Hindlimb muscle (tissue), 1 donor: ENCODE results near the gene FKRP. TPM values are rescaled to one million over a fixed set of nuclear protein-coding genes. Genes with fewer than 3 reads are reported as not detected.

ENCODE experiments used
- DNase-seq: peaks from one replicate; pipeline ENCODE4 v3.0.0-alpha.2; 2013
- polyA plus RNA-seq: library from polyadenylated mRNA; unstranded; fragments of 120-200 nt; gene quantifications from one replicate; pipeline ENCODE4 v1.2.1, GENCODE V29; 2013; ENCODE audit not compliant: insufficient read length

The FKRP gene
- polyA plus RNA-seq, 1 donor: 20.3 TPM

DNA sequence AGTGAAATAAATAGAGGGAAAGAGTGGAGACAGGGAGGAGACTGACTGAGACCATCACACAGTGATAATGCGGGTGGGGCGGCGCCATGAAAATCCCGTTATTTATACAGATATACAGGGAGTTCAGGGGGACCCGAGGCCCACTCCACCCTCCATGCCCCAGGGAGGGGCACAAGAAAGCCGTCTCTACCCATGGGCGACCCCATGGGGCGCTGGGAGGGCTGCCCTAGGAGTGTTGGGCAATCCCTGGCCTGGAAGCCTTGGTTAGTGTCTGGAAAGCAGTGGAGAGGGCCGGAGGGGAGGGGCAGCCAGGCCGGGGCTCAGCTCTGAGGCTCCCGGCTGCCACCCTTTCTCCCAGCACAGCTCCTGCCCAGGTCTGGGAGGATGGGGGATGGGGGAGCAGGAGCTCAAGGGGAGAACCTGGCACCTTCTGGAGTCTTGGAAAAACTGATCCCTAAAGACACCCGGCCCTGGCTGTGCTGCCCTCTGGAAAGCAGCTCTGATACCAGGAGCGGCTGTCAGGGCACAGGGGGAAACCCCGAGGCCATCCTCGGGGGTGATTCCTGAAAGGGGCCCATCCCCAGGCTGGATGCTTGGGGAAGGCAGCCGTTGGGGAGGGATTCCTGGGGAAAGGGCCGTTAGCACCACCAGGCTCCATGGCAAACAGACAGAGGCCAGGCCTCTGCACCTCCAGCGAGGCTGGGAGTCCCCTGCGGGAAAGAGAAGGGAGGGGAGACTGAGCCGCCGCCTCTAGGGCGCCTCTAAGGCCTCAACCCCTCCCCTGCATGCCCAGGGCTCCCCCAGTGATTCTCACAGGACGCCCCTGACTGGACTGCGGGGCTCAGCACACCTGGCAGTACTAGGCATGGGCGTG, 26.0 kb upstream of the FKRP start:
- DNase-seq: no peak

DNA sequence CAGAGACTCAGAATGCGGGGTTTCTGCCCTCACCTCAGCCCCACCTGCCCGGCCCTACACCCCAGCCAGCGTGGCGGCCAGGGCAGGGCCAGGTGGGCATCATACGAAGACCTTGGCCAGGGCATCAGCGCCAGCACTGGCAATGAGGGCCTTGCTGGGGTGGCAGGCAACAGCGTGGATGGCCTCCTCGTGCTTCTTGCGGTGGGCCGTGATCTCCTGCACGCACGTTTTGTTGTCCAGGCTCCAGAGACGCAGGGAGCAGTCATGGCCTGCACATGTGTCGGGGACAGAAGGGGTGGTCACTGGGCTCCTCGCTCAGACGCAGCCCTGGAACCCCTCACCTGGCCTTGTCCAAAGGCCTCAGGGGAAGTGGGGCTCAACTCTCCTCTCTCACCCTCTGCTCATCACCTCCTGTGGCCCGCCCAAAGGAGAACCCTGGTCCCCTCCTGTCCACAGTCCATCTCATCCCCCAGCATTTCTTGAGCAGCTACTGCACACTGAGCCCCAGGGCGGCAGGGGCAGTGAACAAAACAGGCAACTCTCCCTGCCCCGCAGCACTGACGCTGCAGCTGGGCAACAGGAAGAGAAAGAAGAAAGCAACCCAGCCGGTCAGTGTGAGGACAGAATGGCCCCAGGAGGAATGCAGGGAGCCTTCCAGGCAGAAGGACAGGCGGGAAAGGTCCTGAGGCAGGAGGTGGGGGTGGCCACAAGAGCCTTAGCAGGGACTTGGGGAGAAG, 25.2 kb upstream of the FKRP start:
- DNase-seq: no peak

DNA sequence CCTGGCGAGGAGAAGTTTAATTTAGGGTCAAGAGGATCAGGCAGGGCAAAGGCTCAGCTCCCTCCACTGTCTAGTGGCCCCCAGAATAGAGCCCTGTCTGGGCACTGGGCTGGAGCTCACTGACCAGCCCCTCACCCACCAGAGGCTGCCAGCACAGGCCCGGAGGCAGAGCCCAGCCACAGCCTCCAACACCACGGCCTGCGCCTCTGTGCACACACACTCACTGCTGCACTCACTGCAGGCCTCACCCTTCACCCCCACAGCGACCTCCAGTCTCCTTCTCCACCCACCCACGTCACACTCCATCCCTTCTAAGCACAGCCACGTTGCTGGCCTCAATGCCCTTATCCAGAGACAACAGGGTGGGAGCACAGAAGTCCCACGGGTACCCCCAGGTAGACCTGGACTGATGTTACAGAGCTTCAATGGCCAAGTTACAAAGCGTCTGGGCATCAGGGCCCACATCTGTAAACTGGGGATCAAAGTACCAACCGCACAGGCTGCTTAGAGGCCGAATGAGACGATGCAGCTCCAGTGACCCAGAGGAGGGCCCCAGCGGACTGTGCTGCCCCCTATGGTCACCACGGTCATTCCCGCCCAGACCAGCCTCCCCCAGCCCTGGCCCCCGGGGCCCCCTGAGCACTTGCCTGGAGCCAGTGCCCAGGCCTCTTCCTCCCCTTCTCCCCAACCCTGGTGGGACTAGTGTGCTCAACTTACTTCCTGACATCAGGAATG, 24.4 kb upstream of the FKRP start:
- no peak for DNase-seq

DNA sequence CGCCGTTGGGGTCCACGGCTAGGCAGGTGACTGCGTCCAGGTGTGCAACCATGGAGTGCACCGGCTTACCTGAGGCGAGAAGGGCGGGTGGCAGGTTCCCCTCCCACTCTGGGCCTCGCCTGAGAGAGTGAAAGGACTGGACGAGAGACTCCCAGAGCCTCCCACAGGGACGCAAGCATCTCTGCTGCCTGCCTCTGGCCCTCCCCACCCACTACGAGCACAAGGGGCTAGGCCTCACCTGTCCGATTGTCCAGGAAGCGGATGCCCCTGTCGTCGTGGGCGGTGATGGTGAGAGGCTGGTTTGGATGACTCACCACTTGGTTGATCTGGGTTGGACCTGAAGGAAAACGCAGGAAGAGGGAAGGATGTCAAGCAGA, 23.9 kb upstream of the FKRP start:
- no peak for DNase-seq

GRCh38 chr19:46722421-46723022, 23.3 kb upstream of the FKRP start:
- no peak for DNase-seq

GRCh38 chr19:46723023-46723461, 22.8 kb upstream of the FKRP start:
- no peak for DNase-seq

DNA sequence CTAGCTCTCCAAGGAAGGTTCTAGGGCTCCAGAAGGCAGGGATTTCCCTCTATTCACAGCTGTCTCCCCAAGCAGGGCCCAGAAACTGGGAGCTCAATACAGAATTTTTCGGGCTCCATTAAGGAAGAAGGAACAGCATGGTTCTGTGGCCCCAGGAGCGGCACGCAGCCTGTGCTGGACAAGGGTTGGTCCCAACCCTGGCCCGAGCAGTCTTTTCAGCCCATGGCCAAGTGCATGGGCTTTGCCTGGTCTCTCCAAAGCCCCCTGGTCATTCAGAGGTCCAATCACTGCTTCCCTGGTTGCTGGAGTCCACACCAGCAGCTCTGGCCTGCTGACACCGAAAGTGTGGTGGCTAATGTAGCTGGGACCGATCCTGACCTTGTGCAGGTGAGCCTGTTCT, 22.4 kb upstream of the FKRP start:
- DNase-seq: no peak

- DNase-seq: no peak
Observed at GRCh38 chr19:46724468-46724867, 21.4 kb upstream of the FKRP start.

DNA sequence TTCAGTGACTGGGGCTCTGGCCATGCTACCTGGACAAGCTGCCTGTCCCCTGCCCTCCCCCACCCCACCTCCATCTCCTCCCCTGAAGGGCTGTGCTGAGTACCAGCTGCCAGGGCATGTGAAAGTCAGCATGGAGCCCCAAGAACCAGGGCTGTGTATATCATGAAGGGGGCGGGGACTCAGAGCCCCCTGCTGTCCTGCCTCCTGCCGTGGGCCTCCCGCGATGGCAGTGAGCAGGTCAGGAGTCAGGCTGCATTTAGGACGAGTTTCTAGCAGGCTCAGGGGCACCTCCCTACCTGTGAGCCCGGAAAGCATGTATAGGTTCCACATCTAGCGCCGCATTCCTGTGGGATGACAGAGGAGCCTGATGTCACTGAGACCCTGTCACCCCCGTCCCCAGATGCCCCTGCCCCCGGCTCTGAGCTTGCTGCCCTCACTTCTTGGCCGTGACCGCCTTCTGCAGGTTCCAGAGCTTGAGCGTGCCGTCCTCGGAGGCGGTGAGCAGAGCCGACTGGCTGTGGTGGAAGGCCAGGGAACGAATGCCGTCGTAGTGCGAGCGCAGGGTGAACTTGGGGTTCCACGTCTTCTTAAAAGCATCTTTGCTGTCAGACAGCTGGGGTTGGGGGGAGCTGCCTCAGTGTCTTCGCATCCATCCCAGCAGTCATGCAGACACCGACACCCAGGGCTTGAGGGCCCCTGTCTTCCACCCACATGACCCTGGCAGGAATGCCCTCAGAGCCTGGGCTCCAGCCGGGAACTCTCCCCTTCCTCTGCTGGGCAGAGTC, 20.6 kb upstream of the FKRP start:
- no peak for DNase-seq

DNA sequence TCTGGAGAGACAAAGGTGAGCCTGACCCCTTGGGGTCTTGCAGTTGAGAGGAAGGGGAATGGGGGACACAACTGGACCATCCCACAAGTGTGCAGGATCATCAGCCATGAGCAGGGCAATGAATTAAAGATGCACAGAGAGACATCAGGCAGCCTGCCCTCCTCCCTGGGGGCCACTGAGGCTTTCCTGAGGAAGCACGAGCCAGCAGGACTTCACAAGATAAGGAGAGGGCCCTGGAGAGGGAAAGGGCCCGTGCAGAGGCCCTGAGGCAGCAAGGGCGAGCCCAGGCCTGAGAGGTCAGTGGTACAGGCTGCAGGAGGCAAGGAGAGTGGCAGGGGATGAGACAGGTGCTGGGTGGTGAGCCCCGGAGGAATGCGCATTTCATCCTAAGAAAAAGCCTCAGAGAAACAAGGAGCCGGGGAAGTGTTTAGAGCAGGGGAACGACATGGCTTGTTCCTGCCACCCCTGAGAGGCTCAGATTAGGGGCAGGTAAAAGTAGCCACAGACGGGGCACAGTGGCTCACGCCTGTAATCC, 19.9 kb upstream of the FKRP start:
- no peak for DNase-seq

- DNase-seq: no peak
Observed at GRCh38 chr19:46726551-46726950, 19.3 kb upstream of the FKRP start.

GRCh38 chr19:46726971-46727501, 18.8 kb upstream of the FKRP start:
- DNase-seq: no peak

DNA sequence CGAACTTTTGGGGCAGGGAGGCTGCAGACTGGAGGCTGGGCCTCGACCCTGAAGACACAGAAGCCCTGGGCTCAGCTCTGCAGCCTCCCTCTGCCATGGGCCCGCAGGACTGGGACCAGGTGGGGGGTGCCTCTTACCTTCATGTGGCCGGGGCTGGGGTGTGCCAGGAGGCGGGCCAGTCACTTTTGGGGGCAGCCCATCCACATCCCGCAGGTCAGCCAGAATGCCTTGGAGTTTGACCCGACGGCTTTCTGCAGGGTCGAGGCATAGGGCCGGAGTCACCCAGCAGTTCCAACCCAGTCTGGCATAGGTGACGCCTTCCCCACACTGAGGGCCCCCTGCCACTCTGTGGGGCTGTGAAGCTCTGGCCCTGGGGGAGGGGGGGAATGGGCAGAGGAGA, 18.1 kb upstream of the FKRP start:
- no peak for DNase-seq

GRCh38 chr19:46728208-46728607, 17.6 kb upstream of the FKRP start:
- no peak for DNase-seq

GRCh38 chr19:46728693-46729339, 17.0 kb upstream of the FKRP start:
- DNase-seq: peak; percentile 73

GRCh38 chr19:46729696-46730095, 16.2 kb upstream of the FKRP start:
- DNase-seq: no peak

GRCh38 chr19:46730187-46730586, 15.7 kb upstream of the FKRP start:
- DNase-seq: no peak

DNA sequence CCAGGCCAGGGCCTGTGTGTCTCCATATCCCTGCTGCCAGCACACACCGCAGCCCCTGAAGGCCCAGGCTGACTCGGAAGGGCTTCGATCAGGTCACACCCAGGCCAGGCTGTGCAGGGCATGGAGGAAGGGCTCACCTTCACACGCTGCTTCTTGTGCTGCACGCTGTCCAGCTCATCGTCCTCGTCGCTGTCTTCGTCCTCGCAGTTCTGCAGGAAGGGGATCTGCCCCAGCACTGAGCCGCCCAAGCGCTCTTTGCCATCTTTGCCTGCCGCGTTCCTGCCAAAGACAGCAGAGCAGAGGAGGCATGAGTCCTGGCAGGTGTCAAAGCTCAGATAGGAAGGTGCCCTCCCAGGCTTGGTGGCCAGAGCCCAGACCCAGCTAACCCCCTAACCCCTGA, 15.3 kb upstream of the FKRP start:
- DNase-seq: no peak

DNA sequence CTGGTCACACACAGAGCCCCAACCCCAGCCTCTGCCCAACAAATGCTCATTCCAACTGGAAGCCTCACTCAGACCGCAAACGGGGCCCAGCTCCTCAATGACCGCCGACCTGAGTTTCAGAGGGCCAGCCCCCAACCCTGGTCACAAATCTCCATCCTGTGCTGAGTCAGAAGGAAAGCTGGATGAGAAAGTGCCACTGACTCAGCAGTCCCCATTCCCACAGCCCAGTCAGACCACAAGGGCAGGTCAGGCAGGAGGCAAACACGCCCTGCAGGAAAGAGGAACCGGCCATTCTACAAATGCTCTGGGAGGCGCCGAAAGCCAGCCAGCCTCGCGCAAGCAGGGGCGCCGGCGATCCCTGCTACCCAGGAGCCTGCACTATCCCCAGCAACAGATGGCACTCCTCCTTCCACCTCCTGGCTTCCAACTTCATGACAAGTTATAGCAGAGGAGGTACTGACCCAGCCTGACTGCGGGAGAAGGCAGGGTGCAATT, 14.8 kb upstream of the FKRP start:
- no peak for DNase-seq

GRCh38 chr19:46731584-46731983, 14.3 kb upstream of the FKRP start:
- DNase-seq: no peak
